CD4-positive, alpha-beta T cell treated with Interleukin-4 for 4 hours (primary cell): ENCODE measurements around the gene CD47.
A peak's percentile ranks its signal among the peaks of the same experiment; 100 is the strongest.

ENCODE experiments used
- DNase-seq: peaks from one replicate; pipeline ENCODE4 v3.0.0-alpha.2; 2020

The CD47 gene

DNA sequence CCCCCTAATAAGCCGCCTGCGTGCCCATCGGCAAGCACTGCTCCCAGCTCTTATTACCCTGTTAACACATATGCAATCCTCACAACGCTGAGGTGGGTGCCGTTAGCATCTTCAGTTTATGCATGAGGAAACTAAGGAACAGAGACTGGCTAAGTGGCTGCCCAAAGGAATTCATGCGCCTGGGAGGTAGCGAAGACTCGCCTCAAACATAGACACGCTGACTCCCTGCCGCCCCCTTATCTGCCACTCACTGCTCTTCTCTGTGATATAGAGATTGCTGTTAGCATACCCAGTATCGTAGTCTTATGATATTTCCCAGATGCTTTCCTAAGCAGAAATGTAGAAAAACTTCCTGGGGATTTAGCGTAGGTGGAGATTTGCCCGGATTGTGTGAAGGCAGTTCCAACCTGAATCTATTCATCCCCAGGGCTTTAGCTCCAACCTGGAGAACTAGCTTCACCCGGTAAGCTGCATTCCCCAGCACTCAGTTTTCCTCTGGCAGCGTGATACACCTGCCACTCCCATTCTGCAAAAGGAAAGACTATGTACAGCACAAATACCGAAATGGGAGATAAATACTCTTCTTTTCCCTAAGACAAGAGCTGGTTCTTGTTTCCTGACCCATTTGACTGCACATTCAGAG lies 23.7 kb upstream of the CD47 start:
- DNase-seq = no peak

DNA sequence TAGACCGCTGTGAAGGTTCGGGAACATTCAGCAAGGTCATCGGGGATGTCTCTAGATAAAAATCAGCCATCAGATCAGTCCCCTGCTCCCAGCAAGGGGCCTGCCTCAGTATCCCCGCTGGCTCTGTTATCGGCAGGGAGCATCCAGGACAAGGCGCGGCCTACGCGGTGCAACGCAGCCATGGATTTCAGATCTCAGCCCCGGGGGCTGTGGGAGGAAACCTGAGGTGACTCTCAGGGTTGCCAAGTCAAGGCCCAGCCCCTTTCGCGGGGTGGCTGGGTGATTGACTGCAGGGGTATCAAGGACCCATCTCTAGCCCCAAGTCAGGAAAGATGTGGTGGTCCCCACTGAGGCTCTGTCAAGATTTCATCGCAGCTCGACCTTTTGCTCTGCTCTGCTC lies 23.1 kb upstream of the CD47 start:
- DNase-seq = no peak

DNA sequence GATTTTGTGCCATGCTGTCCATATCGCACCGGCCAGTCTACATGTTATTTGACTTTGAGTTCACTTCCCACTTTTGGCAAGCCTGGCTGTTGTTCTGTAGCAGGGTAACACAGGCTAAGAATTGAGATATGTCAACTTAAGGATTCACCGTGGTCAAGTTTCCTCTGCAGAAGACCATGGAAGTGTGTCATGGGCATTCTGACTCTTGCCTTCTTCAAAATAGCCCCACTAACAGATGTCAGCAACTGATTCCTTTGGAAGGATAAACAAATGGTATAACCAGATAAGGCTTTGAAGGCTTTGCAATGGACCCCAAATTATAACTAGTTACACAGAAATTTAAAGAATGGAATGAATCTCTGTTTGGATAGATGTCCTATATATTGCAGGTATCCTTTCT lies 20.1 kb upstream of the CD47 start:
- no peak for DNase-seq

DNA sequence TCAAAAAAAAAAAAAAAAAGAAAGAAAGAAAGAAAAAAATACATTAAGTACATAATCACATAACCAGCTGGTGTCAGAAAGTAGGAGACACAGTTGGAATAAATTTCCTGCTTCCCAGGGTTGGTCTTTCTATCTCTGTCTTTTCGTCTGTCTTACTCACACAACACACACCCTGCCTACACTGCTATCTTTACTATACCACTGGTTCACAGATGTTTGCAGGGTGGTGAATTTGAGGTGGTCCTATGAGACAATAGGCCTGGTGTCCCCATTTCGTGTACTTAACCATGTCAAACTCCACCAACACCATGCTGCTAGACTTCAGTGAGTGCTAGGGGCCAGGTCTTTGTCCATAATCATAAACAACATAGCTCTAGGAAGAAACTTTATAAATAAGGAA lies 17.6 kb upstream of the CD47 start:
- DNase-seq = no peak

DNA sequence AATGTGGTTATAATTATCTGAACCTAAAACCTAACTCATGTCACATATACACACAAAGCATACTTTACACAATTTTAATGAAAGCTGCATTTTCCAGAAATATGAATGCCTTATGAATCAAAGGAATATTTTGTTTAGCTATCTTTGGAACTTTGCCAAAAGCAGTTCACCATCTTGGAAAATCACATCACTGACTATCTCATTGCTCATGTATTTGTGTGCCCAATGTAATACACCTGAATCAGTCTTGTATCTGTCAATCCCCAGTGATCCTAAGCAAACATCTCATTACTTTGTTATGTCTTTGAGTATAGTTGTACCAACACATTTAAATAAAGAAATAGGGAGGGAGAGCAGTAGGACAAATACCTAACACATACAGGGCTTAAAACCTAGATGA lies 15.6 kb upstream of the CD47 start:
- no peak for DNase-seq

DNA sequence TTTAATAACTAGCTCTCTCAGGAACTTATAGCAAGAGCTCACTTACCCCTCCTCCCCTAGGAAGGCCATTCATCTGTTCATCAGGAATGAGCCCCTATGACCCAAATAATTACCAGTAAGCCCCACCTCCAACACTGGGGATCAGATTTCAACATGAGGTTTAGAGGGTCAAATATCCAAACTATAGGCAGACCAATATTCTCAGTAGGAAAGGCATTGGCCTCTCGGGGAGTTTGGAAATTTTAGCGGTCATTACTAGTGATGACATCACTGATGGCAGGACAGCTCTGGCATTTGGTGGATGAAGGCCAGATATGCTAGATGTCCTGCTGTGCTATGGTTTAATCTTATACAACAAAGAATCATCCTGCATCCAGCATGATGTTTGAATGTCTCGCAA lies 15.2 kb upstream of the CD47 start:
- DNase-seq = no peak

DNA sequence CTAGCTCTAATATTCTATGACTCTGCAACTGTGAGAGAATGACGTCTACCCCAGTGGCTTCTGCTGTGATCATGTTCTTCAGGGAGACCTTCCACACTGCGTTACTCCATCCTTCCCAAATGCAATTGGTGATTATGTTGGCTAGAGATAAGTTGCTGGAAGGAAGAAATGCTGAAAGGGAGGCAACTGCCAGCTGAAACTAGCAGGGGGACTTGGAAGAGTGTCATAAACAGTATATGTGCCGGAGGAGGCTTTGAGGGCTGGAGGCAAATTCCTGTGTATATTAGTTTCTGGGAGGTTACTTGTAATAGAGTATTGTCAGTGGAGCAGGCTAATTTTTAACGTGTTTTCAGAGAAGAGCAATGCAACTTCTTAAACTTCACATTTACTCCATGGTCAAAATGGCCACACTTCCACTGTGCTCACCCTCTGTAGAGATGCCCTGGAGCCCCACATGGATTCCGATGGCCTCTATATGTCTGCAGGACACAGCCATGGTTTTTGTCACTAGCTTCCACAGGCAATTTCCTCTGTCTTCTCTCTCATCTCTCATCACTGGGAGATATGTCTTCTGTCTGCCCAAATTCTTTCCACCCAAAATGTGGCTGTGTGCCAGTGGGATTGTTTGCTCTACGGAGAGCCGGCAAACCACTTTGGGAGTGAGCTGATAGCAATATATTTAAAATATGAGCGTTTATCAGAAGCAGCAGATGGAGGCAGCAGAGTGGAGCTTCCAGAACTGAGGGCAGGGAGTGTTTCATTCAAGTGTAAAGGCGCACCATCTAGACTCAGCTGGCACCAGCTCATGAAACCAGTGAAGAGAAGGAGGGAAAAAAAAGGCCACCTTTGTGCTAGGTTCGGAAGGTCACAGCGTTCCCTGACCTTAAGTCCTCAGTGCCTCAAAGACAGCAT lies 13.3 kb upstream of the CD47 start:
- no peak for DNase-seq

DNA sequence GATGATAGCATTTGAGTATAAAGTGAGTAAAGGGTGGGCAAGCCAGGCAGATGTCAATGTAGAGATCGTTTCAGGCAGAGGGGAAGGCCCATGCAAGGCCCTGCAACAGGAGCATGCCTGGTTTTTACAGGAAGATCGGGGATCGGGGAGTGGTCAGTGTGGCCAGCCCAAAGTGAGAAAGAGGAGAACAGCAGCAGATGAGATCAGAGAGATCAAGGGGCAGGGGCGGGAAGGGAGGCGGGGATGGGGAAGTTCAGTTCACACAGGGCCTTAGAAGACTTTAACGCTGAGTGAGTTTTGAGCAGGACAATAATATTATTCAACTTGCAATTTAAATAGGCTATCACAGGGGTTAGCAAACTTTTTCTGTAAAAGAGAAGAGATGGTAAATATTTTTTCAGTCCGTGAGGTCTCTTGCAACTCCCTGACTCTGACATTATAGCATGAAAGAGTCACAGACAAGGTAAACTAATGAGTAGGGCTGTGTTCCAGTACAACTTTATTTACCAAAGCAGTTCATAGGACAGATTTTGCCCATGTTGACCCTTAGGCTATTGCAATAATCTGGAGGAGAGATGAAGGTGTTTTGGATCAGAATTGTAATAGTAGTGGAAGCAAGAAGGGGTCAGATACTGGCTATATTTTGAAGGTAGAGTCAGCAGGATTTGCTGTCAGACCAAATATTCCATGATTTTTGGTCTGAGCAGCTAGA lies 12.4 kb upstream of the CD47 start:
- DNase-seq = no peak

DNA sequence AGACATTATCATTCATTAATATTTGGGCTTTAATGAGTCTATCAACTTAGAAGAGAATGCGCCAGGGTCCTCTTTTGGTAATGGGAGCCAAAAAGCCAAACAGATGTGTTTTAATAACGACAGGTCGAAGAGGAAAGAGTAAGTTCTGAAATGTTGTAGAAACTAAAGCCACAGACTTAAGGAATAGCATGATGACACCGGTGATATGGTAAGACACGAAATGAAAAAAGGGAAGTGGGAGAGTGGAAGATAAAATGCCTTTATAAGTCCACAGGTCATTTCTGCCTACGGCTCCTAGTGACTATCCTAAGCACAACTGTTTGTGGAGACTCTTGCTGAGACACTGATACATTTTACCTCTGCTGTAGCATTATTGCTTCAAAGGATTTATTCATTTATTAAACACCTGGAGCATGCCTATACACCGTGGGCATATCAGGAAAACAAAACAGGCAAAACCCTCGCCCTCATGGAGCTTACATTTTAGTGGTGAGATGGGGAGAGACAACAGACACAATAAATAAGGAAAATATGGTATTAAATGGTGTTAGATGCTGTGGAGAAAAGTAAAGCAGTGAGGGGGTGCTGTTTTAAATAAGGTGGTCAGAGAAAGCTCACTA lies 11.7 kb upstream of the CD47 start:
- DNase-seq = no peak

DNA sequence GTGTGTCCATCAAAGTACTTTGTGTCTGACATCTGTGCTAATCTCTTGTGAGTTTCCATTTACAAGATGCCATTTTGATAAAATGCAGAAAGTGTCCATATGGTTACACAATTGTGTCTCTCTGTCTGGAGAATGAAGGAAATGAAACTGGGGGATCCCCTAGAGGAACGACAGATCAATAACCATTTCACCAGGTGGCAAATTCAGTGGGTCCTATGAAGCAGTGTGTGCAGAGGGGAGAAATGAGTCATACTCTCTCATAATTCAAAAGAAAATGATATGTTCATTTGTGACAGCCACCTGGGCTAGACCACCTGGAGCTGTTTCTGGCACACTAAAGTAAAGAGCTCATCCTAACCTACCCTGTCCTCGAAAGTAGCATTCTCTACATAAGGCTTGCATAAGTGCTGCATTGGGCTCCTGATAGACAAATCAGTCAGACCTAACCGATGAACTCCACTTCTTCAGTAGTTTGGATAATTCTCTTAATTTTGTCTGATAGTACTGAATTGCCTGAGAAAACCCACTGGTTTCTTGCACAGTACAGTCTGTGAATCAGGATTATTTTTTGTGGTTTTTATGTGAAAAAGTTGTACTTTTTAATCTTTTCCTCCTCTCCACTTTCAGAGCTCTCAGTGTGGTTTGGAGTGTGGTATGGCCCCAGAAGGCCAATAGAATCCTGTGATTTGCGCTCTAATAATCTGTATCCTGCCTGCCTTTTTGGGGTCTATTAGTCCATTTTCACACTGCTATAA lies 10.3 kb upstream of the CD47 start:
- peak; percentile 84 for DNase-seq

DNA sequence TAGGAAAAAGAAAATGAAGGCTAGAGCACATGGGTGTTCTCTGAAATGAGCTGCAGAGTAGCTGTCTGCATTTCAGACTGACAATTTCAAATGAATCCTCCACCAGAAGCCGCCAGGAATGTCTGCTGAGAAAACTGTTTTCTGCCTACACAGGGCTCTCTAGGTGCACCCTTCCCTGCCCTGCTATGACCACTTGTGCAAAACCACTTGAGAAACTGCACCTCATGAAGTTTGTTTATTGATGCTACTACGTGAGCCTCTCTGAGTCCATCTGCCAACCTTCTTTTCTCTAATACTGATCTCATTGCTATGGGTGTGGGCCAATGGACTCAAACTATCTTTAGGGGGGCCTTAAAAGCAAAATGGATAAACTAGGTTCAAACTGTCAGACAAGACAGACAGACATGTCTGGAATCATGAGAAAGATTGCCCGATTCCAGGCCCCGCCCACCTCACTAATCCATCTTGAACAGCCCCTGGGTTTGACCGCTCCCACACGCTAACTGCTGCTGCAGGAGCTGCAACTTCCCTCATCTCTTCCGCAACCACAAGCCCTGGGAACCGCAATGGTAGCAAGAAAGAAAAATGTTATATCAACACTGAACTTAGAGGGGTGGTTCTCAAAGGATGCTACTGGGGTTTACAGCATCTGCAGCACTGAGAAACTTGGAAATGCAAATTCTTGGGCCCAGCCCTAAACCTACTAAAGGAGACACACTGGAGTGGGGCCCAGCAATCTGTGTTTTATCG lies 9.0 kb upstream of the CD47 start:
- DNase-seq = peak; percentile 41

DNA sequence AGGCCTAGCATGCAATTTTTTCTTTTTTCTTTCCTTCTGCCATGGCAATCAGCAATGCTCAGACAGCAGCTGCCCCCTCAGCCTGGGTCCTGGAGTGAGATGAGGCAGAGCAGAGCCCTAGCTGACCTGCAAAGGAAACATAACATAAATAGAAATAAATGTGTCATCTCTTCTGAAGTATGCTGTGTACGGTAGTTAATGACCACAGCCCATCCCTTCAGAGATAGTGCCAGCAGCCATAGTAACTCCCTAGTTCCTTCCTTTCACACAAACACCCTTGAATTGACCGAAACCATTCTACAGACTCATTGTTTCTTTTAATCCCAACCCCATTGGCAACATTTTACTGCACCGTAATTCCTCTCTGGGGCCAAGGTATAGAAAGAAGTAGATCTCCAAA lies 8.4 kb upstream of the CD47 start:
- no peak for DNase-seq

DNA sequence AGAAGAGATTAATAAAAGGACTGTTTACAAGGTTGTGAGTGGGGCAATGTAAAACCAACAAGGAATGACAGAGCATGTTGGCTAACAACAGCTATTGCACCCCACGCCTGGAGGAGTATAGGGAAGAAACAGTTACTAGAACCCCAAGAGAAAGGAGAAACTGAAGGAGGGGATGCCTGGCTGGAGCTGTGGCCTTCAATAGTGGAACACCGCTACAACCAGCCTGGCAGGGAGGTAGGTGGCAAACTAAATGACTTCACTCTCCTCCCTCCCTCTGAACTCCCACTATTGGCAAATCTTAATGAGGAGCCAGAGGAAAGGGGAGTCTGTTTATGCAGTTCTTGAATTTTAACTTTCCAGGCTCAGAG lies 7.2 kb upstream of the CD47 start:
- DNase-seq = no peak

DNA sequence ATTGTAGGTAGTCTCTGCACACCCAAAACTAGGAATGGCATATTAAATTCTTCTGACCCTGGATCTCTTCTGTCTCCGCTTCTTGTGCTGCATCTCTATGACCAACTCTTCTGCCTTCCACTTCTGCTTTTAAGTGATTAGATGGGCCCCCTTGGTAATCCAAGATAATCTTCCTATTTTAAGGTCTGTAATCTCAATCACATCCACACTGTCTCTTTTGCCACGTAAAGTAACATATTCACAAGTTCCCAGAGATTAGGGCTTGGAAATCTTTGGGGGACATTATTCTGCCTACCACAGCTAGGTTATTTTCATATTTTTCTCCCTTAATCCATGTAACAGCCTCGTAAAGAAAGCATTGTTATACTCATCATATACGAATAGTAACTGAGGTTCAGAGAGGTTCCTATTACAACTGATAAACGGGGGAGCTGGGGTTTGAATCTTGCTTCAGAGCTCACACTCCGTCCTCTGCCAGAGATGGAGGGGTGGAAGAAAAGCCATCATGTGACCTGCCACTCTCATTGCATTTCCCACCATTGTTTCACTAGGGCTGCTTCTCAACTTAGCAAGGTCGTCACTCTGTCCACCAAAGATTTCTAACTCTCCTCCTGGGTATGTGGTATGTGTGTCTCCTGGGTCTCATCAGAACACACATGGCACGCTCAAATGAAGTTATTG lies 6.6 kb upstream of the CD47 start:
- DNase-seq = no peak

DNA sequence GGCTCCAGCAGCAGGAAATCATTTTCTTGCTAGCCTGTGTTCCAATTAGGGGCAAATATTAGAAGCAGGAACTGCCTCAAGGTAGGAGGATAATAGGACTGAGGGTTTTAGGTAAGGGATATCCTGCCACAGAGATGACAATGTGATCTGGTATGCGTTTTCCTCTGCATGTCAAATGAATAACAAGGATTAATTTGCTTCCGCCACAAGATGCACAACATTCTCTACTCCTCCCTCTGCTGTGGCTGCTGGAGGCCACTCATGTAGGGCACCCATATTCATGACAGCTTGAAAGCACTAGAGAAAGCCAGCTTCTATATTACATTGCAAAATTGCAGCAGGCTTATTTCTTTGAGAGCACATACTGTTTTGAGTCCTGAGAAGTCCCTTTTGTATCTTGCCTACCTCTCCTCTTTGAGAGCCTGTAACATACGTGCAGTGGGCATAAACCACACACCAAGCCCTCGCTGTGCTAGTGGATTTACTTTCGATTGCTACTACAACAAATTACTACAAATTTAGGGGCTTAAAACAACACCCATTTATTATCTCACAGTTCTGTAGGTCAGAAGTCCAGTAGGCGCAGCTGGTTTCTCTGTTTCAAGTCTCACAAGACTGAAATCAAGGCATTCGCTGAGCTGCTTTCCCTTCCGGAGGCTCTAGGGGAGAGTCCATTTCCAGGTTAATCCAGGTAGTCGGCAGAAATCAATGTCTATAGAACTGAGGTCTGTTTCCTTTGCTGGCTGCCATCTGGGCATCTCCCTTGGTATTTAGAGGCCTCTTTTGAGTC lies 5.9 kb upstream of the CD47 start:
- no peak for DNase-seq

DNA sequence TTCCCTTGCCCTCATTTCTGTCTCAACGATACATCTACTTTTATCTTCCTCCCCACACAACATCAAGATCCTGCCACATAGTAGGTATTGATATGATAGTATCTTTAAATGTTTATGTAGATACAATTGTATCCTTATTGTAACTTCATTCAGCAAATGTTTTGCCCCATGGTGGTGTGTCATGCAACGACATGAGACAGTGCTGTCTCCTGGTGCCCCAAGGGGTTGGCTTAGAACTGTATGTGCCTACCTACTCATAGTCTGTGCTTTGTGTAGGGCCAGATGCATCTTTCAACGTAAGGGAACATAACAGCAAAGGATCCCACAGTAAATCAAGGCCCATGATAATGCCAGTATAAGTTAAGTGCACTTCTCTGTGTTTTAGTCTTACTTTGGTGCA lies 2.8 kb upstream of the CD47 start:
- peak; percentile 62 for DNase-seq

DNA sequence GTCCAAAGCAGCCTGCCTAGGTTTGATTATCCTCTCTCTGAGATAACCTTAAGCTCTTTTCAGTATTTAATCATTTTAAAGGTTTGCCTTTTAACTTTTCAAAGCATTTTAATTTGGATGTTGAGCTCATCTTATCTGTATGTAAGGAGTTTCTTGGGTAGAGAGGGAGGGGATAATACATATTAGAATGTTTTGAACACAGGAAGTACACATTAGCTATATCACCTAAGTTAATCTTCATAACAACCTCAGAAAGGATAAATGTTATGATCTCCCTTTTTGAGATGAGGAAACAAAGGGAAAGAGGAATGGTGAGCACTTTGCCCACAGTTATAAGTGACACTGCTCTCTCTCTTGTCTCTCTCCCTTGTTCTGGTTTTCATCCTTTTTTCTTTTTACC lies 2.2 kb upstream of the CD47 start:
- peak; percentile 43 for DNase-seq

DNA sequence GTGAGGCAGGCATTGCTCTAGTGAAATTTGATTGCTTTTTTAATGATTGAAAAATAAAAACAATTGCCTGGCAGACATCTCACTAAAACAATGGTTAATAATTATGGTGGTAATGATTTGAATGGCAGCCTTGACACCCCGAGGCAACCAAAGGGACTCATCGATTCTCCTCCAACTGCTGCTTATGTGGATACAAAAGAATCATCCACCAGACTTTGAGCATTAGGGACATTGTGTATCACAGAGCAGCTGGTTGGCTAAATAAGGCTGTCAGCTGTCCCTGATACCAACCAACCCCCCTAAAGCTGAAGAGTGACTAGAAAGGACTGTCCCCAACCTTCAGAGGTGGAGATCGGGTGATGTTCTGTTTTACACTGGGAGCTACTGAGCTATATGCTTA lies 1.7 kb upstream of the CD47 start:
- DNase-seq = no peak

DNA sequence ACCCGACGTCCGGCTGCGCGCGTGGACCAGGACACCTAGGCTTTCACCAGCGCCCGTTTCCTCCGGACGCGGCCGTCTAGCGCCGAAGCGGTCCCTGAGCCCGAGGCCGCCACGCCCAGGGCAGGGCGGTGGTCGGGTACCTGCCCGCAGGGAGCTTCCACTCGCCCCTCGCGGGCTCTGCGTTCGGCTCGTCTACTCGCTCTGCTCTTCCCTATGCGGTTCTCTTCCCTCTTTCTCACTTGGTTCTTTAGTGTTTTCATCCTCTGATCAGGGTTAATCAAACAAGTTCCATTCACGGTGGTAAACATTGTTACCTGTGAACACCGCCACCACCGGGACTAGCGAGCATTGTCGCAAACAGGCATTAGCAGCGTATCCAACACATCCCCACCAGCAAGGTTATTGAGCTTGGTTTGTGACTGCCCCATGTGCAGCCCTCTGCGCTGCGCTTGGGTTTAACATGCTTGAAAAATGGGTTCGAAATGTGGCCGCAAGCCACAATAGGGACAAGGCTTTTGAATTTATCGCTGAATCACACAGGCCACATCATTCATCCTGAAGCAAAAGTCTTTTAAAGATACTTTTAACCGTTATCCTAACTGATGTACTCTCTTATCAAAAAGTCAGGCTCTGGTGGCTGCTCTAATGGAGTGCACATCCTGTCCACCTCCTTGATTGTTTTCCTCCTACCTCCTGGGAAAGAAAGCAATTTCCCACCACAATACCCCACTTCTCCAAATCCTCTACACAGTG lies 843 bp upstream of the CD47 start:
- DNase-seq = peak; percentile 38
